Activated CD4-positive, alpha-beta T cell treated with anti-CD3 and anti-CD28 coated beads, Interleukin-2, Interleukin-6, amounts not matched to agents 100 ng/mL and 50 ng/mL, durations not matched to agents 16 hours and 8 hours (primary cell): ENCODE data around the gene NIT1.
"Not testable (repeated sequence)": the region's sequence is repeated elsewhere in the genome, so short reads cannot be mapped to it uniquely, and the experiment has no call there.

ENCODE experiments used
- DNase-seq: peaks from one replicate; pipeline ENCODE4 v3.0.0-alpha.2; 2020

NIT1 gene

DNA sequence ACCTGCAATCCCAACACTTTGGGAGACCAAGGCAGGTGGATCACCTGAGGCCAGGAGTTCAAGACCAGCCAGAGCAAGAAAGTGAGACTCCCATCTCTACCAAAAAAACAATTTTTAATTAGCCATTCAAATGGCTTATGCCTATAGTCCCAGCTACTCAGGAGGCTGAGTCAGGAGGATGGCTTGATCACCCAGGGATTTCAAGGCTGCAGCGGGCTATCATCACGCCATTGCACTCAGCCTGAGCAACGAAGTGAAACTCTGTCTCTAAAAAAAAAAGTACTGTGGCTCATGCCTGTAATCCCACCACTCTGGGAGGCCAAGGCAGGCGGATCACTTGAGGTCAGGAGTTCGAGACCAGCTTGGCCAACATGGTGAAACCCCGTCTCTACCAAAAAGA lies 1.9 kb upstream of the NIT1 start:
- not testable (repeated sequence) for DNase-seq

DNA sequence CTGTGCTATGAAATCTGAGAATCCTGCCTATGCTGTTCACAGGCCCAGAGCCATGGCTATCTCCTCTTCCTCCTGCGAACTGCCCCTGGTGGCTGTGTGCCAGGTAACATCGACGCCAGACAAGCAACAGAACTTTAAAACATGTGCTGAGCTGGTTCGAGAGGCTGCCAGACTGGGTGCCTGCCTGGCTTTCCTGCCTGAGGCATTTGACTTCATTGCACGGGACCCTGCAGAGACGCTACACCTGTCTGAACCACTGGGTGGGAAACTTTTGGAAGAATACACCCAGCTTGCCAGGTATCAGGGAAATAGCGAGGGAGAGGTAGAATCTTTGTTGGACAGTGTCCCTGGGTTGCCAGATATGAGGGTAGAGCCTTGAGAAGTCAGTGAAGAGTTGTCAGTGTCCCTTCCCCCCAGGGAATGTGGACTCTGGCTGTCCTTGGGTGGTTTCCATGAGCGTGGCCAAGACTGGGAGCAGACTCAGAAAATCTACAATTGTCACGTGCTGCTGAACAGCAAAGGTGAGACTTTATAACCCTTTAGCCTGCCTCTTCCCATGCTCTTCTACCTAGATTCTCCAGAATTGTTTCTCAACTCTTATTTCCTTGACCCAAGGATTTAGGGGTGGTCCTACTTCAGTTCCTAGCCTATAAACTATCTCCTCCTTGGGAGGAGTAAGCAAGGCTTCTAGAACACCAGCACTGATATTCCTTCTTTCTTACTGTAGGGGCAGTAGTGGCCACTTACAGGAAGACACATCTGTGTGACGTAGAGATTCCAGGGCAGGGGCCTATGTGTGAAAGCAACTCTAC lies 1.4 kb downstream of the NIT1 start:
- DNase-seq = peak; percentile 79

GRCh38 chr1:161121042-161121650 lies 3.2 kb downstream of the NIT1 start:
- DNase-seq = no peak

DNA sequence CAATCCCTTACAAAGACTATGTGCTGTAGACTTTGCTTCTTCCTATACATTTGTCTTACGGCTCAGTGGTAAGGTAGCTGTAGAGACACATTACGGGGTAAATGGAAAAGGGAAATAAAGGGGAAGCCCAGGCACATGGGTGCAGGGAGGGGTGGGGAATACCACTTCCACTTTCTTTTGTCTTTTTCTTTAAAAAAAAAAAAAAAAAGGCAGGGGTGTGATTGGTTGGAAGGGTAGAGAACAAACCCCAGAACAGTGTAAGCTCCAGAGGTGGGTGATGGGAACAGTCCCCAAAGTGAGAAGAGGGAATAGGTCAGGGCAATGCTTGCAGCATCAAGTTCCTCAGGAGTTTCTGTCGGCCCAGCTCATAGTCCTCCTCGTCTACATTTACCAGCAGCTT lies 3.9 kb downstream of the NIT1 start:
- no peak for DNase-seq

DNA sequence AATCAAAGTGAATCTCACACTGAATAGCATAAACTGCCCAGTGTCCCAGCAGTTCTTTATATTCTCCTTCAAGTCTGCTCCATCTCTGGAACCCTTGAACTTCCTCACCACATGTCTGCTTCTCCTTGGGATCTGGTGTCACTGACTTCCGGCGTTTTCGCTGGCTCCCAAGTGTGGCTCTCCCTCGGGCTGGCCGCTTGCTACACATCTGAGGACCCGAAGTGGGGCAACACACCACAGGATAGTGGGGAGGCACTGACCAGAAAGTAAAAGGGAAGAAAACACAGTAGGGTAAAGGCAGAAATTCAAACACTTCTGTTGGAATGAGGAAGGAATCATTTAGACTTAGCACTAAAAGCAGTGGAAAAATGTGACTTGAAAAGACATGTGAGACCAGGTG lies 5.1 kb downstream of the NIT1 start:
- no peak for DNase-seq

DNA sequence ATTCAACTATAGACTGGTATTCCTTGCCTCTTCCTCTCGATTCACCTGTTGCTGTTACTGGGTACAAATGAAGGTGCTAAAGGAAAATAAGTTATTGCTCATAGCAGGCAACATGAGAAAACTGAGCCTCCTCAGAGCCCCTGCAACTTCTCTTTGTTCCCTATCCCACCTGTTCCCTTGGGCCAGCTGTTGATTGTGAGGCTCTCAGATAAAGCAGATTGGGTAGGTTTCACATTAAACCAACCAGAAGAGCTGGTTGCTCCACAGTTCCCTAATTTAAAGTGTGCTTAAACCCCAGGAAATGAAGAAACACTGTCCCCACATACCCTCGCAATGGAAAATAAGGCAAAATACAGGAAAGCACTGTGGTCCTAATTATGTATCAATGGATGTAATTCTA lies 9.7 kb downstream of the NIT1 start:
- DNase-seq = no peak

DNA sequence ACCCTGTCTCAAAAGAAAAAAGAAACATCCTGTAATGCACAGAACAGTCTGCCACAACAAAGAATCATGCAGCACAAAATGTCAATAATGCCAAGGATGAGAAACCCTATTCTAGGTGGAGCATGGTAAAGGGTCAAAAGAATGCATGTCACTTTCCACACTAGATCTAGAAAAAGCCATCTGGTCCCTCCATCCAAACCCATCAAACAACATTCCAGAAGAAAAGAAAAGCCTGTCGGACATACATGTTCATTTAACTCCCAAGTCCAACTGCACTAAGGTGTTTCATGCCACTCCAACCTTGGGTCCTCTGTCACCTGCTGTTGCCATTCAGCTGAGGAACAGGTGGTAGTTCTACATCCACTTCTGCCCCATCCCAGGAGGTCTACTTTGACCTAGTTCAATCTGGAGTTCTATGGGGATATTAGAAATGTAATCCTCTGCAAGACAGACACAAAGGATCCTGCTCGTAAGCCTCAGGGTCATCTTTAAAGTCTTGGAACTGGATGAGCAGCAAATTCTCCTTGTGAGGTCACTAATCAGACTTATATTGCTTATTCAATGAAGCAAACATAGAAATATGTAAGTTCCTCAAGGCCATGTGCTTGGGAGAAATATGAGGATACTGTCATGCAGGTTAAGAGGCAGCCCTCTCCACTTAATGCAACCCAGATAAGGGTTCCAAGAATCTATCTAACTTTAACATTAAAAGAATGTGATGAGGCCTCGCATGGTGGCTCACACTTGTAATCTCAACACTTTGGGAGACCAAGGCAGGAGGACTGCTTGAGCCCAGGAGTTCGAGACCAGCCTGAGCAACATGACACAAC lies 10.9 kb downstream of the NIT1 start:
- DNase-seq = no peak

DNA sequence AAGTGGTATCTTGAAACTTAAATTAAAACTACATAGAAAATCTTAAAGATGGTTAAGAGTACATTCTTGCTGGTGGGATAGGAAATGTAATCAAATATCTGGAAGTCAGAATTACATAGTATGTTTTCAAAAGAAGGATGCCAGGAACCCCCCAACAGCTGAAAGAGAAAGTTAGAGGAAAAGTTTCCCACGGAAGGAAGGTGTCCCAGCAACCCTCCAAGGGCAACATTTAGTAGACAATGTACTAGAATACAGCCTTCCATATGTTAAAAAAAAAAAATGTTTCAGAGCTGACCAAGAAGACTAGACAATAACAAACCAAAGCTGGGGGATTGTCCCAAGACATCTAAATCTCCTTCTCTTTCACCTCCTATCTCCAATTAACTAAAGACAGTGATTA lies 12.4 kb downstream of the NIT1 start:
- no peak for DNase-seq

DNA sequence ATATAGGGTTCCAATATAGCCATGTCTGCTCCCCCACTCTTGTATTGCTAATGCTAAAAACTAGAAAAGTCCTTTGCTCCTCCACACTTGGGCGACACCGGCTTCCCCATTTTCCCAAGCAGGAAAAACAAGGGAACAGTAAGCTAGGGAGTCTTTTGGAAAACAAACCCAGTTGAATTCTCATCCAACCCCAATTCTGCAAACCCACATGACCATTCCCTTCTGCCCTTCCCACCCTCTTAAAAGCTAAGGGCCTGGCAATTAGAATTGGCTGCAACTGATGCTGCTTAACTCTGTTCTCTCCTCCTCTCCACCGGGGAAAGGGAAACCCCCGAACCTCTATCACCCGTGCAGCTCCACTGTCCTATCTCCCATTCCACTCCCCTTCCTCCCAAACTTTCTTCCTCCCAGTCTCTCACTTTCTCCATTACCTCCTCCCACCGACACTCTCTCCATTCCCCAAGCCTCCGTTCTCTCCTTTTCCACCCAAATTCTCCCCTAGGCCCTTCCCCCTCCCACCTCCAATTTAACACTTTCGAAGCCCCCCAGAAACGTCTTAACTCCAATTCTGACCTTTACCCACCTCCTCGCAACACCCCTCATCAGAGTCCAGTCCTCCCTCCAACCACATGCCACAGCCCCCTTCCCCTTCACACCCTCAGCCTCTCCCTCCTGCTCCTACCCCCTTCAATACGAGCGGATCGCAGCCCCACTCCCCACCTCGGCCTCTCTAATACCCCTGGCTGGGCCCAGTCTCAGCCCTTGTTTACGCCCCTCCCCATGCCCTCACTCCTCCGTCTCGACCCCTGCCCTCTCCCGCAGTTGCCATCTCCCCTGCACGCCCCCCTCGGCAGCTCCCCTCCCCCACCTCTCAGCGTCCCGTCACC lies 13.9 kb downstream of the NIT1 start:
- peak; percentile 24 for DNase-seq

DNA sequence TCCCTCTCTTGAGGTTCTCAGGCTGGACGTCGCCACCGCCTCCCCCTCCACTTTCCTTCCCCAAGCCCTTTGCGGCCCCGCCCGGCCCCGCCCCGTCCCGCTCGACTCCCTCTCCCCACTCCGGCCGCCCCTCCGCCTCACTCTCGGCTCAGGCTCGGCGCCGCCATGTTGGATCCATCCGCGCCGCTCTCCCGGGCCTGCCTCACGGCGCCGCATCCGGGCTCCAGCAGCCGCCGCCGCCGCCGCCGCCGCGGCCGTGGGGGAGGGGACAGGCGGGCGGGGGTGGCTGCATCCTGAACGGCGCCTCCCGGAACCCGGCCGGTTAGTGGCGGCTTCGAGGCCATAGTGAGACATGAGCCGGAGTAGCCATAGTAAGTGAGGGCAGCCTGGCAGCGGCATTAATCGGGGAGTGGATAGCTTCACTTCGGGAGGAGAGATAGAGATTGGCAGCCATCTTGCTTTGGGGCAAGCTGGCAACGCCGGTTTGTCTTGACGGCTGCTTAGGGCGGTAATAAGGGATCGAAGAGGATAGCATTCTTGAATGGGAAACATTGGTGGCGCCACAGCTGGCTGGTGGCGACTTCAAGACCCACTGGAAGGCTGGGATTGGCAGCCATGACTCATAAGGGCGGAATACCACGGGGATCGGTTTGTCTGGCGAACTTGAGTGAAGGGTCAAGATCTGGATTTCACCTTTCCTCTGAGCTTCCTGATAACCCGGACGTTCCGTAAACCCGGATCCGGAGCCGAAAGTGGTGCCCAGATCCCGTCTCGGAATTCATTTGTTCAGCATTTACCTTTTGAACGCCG lies 14.7 kb downstream of the NIT1 start, which contains the start of gene DEDD:
DEDD (minus strand) TSS at position 258 of the 810 bp plus-strand sequence. CDS start 8,205 bp downstream, outside the sequence.
- peak; percentile 96 for DNase-seq

GRCh38 chr1:161133220-161133740 lies 15.4 kb downstream of the NIT1 start:
- no peak for DNase-seq

DNA sequence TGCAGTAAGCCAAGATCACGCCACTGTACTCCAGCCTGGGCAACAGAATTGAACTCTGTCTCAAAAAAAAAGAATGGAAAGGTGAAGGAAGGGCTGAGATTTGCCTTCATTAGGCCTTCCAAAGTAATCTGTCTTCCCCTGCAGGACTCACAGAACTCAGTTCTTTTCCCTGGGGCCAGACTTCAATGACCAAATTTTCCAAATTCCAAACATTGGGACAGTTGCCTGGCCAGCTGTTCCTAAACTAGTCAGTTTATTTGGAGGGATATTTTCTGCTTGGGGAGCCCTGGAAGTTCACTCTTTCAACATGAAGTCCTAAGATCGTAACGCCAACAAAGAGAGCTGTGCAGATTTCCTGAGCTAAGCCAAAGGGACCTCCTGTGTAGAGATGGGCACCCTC lies 20.0 kb downstream of the NIT1 start:
- no peak for DNase-seq

GRCh38 chr1:161138431-161138830 lies 20.5 kb downstream of the NIT1 start:
- no peak for DNase-seq

- peak; percentile 49 for DNase-seq
Observed at GRCh38 chr1:161139766-161140165, 21.9 kb downstream of the NIT1 start.

DNA sequence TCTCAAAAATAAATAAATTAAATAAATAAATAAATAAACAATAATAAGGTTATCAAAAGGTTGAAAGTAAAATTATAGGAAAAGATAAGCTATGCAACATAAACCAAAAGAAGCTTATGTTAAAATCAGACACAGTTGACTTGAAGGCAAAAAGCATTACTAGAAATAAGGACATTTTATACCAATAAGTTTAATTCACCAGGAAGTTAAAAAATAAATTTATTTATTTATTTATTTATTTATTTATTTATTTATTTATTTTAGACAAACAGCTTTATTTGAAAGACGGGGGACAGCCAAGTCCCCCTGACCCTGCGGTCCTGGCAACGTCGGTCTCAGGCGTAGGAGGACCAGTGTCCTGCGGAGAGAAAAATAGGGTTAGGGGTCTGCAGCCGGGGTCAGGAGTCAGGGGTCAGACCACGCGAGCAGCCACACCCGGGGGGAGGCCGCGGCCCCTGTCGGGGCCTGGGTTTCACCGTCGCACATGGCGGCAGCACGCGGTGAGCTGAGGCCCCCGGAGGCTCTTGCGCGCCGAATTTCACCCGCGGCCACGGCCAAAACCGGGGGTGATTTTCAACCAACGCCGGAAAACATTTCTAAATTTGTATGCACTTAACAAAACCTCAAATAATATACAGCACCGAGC lies 23.0 kb downstream of the NIT1 start:
- no peak for DNase-seq

- no peak for DNase-seq
Observed at GRCh38 chr1:161145832-161146231, 27.9 kb downstream of the NIT1 start.

GRCh38 chr1:161153176-161153575 lies 35.3 kb downstream of the NIT1 start:
- no peak for DNase-seq

DNA sequence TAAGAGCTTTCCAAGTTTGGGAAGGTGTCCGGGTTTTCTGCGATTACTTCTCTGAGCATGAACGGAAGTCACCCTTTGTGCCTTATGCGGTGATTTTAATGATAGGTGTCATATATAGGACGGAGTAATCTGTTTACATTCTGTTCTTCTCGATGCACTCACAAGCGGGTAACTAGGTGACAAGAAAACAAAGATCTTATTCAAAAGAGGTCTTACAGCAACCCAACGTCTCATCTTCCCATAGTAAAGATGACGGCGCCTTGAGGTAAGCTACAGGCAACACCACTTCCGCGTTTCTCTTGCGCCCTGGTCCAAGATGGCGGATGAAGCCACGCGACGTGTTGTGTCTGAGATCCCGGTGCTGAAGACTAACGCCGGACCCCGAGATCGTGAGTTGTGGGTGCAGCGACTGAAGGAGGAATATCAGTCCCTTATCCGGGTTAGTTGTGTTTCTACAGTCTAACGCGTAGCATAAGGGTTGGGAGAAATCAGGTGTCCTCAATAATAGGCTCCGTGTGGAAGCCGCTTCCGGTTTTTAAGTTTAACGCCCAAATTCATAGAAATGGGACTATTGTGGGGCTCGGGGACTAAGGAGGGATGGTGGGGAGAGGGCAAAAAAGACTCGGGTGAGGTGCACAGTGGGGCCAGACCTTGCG lies 35.9 kb downstream of the NIT1 start, which contains the start of gene UFC1:
UFC1 (plus strand) TSS at position 297 of the 656 bp plus-strand sequence; CDS start at position 317, 20 bp downstream.
- DNase-seq = peak; percentile 90

- DNase-seq = no peak
Observed at GRCh38 chr1:161157867-161158266, 40.0 kb downstream of the NIT1 start.
